Fibroblast of mammary gland (primary cell): ENCODE data around the gene LIMCH1.

Experiments
- DNase-seq: peaks from one replicate; pipeline ENCODE4 v3.0.0-alpha.2; 2010; ENCODE audit warnings: low read depth
- H3K4me3 ChIP-seq: 2 replicates; pipeline ENCODE4 v1.5.1; 2011; ENCODE audit warnings: low read depth, mild to moderate bottlenecking, low read length, moderate library complexity; ENCODE audit not compliant: control insufficient read depth
- CTCF ChIP-seq: conservative IDR thresholded peaks from 2 replicates; pipeline ENCODE4 v1.5.1; 2011; ENCODE audit warnings: low read depth, low read length, inconsistent platforms; ENCODE audit not compliant: control insufficient read depth, insufficient read depth

The LIMCH1 gene

DNA sequence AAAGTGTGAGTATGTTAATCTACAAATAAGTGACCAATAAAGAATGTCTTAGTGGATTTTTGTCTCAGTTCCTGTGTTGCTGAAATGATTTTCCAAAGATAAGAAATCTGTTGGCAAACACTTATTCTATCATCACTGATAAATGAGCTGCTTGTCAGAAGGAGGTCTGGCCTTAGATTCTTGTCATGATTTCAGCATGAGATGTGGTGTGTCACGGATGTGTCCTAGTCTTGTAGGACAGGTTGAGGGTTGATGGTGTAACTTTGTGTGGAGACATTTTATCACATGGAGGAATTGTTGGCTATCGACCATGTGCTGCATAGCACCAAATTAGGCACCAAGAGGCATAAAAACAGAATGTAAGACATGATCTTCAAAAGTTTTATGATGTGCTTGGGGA, 31.8 kb upstream of the LIMCH1 start:
- no peak overlapping the region for H3K4me3 ChIP-seq
- no peak for TF ChIP-seq CTCF
- DNase-seq, result no peak

DNA sequence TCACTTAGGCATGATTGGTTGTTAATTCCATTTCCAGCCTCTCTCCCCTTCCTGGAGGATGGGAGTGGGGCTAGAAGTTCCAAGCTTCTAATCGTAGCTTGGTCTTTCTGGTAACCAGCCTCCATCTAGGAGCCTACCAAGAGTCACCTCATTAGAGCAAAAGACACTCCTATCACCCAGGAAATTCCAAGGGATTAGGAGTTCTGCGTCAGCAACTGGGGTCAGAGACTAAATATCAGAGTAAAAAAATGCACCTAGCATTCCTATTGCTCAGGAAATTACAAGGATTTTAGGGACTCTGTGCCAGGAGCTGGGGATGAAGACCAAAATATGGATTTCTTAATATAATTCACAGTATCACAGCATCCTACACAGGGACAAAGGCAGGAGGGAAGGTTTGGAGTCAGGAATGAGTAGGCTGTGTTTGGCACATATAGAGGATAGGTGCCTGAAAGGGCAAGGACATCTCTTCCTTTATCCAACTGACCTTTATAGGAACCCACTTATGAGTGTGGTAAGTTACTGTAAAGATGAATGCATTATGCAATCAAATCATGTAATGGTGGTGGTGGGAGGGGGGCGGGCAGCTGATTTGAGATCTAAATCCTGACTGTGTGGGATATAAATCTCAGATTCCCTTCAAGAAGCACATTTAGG, 30.5 kb upstream of the LIMCH1 start:
- H3K4me3 ChIP-seq, result no peak overlapping the region
- TF ChIP-seq CTCF, result no peak
- DNase-seq, result no peak

DNA sequence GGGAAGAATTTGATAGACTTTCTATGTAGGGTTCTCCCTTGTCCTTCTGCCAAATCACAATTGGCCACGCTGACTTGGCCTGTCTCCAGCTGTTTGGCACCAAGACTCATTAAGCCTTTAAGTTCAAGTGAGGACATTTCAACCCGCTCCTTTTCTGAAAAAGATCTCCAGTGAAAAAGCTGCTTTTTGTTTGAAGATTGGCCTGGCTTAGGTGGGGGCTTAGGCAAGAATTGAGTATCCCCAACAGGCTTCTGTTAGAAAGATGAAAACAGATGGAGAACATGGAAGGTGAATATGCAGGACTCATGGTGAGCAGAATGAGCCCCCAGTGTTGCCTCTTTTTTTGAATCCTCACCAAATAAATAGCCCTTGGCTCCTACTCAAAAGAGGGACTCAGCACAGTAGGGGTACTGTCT, 28.5 kb upstream of the LIMCH1 start:
- H3K4me3 ChIP-seq, result no peak overlapping the region
- DNase-seq, result no peak
- TF ChIP-seq CTCF, result no peak

GRCh38 chr4:41510179-41510578, 27.8 kb upstream of the LIMCH1 start:
- TF ChIP-seq CTCF, result no peak
- H3K4me3 ChIP-seq, result no peak overlapping the region
- no peak for DNase-seq

- no peak overlapping the region for H3K4me3 ChIP-seq
- no peak for DNase-seq
- no peak for TF ChIP-seq CTCF
Observed at GRCh38 chr4:41512136-41512535, 25.8 kb upstream of the LIMCH1 start.

DNA sequence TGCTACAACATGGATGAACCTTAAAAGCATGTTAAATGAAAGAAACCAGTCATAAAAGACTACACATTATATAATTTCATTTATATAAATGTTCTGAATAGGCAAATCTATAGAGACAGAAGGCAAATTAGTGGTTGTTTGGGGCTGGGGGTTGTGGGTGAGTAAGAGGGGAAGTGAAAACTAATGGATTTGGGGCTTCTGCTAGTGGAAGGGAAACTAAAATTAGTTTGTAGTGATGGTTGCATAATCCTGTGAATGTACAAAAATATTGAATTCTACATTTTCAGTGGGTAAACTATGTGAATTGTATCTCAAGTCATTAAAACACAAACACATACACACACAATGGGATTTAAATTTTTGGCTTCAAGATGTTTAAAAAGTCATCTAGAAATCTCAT, 25.4 kb upstream of the LIMCH1 start:
- no peak for DNase-seq
- TF ChIP-seq CTCF, result no peak
- H3K4me3 ChIP-seq, result no peak overlapping the region

GRCh38 chr4:41514169-41514568, 23.8 kb upstream of the LIMCH1 start:
- TF ChIP-seq CTCF, result no peak
- H3K4me3 ChIP-seq, result no peak overlapping the region
- DNase-seq, result no peak
